ENCODE measurements around the gene PTPRA.

DNA sequence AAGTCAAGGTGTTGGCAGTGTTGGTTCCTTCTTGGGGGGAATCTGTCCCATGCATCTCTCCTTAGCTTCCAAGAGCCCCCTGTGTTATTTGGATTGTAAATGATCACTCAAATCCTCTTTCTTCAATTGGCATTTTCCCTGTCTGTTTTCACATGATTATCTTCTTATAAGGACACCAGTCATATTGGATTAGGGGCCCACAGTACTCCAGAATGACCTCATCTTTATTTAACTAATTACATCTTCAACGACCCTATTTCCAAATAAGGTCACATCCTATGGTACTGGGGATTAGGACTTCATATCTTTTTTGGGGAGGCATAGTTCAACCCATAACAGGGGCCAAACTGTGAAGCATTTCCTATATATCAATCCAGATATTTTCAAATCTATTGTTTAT is 57.3 kb downstream of the PTPRA start:
- TF ChIP-seq, protein P1, sequence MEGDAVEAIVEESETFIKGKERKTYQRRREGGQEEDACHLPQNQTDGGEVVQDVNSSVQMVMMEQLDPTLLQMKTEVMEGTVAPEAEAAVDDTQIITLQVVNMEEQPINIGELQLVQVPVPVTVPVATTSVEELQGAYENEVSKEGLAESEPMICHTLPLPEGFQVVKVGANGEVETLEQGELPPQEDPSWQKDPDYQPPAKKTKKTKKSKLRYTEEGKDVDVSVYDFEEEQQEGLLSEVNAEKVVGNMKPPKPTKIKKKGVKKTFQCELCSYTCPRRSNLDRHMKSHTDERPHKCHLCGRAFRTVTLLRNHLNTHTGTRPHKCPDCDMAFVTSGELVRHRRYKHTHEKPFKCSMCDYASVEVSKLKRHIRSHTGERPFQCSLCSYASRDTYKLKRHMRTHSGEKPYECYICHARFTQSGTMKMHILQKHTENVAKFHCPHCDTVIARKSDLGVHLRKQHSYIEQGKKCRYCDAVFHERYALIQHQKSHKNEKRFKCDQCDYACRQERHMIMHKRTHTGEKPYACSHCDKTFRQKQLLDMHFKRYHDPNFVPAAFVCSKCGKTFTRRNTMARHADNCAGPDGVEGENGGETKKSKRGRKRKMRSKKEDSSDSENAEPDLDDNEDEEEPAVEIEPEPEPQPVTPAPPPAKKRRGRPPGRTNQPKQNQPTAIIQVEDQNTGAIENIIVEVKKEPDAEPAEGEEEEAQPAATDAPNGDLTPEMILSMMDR (conservative IDR thresholded peaks at IDR 0.05; ENCODE audit: low read length): no peak
- TF ChIP-seq EZH2phosphoT487 (IDR thresholded peaks at IDR 0.05; ENCODE audit: borderline replicate concordance, low read depth, low read length): no peak
